ENCODE results near the gene TMEM52. TPM values are rescaled to one million over a fixed set of nuclear protein-coding genes. Genes with fewer than 3 reads are reported as not detected.

The TMEM52 gene
- total RNA-seq = 0.13 TPM in 2 replicates

GRCh38 chr1:1918901-1919303 is at the start of gene TMEM52:
TSS of gene TMEM52 (minus strand) at chr1:1919279. CDS start at chr1:1919265, 14 bp downstream.
- DNase-seq (ENCODE audit: low read depth in 2 of 2) = no peak

GRCh38 chr1:1967879-1968278 is 48.8 kb upstream of the TMEM52 start:
- no peak for DNase-seq (ENCODE audit: low read depth in 2 of 2)

GRCh38 chr1:1967151-1967550 is 48.1 kb upstream of the TMEM52 start:
- no peak for DNase-seq (ENCODE audit: low read depth in 2 of 2)

- DNase-seq (ENCODE audit: low read depth in 2 of 2) = no peak
Observed at GRCh38 chr1:1966071-1966740, 47.1 kb upstream of the TMEM52 start.

GRCh38 chr1:1965546-1965945 is 46.5 kb upstream of the TMEM52 start:
- DNase-seq (ENCODE audit: low read depth in 2 of 2) = no peak

- DNase-seq (ENCODE audit: low read depth in 2 of 2) = no peak
Observed at GRCh38 chr1:1964811-1965210, 45.7 kb upstream of the TMEM52 start.

GRCh38 chr1:1963570-1963969 is 44.5 kb upstream of the TMEM52 start:
- DNase-seq (ENCODE audit: low read depth in 2 of 2) = no peak

GRCh38 chr1:1962752-1963151 is 43.7 kb upstream of the TMEM52 start:
- DNase-seq (ENCODE audit: low read depth in 2 of 2) = no peak

- no peak for DNase-seq (ENCODE audit: low read depth in 2 of 2)
Observed at GRCh38 chr1:1960480-1961196, 41.6 kb upstream of the TMEM52 start.

- DNase-seq (ENCODE audit: low read depth in 2 of 2) = peak; percentile 52 to 69
Observed at GRCh38 chr1:1959840-1960479, 40.9 kb upstream of the TMEM52 start.

- DNase-seq (ENCODE audit: low read depth in 2 of 2) = no peak
Observed at GRCh38 chr1:1959459-1959839, 40.4 kb upstream of the TMEM52 start.

GRCh38 chr1:1958071-1958541 is 39.0 kb upstream of the TMEM52 start:
- DNase-seq (ENCODE audit: low read depth in 2 of 2) = no peak

- no peak for DNase-seq (ENCODE audit: low read depth in 2 of 2)
Observed at GRCh38 chr1:1957533-1957961, 38.5 kb upstream of the TMEM52 start.

- no peak for DNase-seq (ENCODE audit: low read depth in 2 of 2)
Observed at GRCh38 chr1:1956586-1957532, 37.8 kb upstream of the TMEM52 start.

- no peak for DNase-seq (ENCODE audit: low read depth in 2 of 2)
Observed at GRCh38 chr1:1956101-1956500, 37.0 kb upstream of the TMEM52 start.

- no peak for DNase-seq (ENCODE audit: low read depth in 2 of 2)
Observed at GRCh38 chr1:1955621-1956094, 36.6 kb upstream of the TMEM52 start.

- no peak for DNase-seq (ENCODE audit: low read depth in 2 of 2)
Observed at GRCh38 chr1:1954831-1955441, 35.9 kb upstream of the TMEM52 start.

GRCh38 chr1:1954015-1954414 is 34.9 kb upstream of the TMEM52 start:
- DNase-seq (ENCODE audit: low read depth in 2 of 2) = no peak

GRCh38 chr1:1950940-1951339 is 31.9 kb upstream of the TMEM52 start:
- DNase-seq (ENCODE audit: low read depth in 2 of 2) = no peak

- no peak for DNase-seq (ENCODE audit: low read depth in 2 of 2)
Observed at GRCh38 chr1:1948783-1949182, 29.7 kb upstream of the TMEM52 start.

GRCh38 chr1:1947493-1947892 is 28.4 kb upstream of the TMEM52 start:
- no peak for DNase-seq (ENCODE audit: low read depth in 2 of 2)
